ENCODE data around the gene ADGRD1. TPM values are rescaled to one million over a fixed set of nuclear protein-coding genes. Genes with fewer than 3 reads are reported as not detected.

Gene ADGRD1
- total RNA-seq, 1 donor from 2014 or later: 8.4 TPM

GRCh38 chr12:131093971-131094830 lies 140.5 kb downstream of the ADGRD1 start:
- no peaks in the 10 kb centered on the region for H3K27me3 Mint-ChIP-seq (ENCODE audit: low read depth)
- H3K4me1 Mint-ChIP-seq (ENCODE audit: low read depth): peaks cover 24% of the 10 kb centered on the region
- H3K36me3 Mint-ChIP-seq (ENCODE audit: low read depth): no peaks in the 10 kb centered on the region
- intact Hi-C loops (cut with micrococcal nuclease): loop anchor here (2.0 to 5.0 kb wide), 3 partner anchors 13 to 513 kb away; partner anchors contain the start of gene RAN
- H3K27ac Mint-ChIP-seq: peak overlapping the region; percentile 23
- DNase-seq (ENCODE audit: low spot score): no peak
- H3K9me3 Mint-ChIP-seq: no peaks in the 10 kb centered on the region
- no peak overlapping the region for H3K4me3 Mint-ChIP-seq (ENCODE audit: low read depth)

DNA sequence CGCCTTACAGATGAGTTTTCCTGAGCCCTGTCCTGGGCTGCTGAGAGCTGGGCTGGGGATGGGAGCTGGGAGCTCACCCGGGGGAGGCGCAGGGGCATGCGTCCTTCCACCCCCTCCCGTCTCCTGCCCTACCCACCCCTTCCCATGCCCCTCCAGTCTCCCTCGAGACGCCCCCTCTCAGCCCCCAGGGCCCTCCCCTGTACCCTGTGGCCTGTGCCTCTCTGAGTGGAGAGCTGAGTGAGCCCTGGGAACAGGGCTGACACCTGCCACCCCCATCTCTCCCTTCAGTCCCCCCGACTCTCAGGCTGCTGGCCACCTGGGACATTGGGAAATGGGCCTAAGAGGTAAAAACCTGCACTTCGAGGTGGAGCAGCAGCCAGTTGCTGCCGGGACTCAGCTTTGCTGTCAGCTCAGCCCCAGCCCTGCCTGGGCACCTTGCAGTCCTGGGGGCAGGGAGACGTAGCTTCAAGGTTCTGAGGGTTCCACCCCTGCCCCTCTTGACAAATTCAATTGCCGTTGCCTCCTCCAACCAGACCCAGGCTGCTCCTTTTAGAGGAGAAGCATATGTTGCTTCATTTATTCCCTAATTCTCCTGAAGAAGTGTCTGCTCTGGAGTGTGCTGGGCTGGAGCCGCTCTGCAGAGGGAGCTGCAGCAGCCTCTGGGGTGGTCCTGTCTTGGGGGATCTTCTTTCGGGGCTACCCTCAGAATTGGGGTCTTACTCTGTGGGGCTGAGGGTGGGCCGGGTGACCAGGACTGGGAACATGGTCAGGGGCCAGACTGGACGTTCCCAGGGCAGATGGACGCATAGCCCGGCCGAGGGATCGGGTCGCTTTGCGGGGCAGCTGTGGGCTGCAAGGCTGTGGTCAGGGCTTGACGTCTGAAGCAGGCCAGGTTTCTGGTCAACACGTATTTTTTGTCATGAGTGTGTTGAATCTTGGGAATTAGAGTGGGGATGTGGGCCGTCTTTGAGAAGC lies 141.4 kb downstream of the ADGRD1 start:
- DNase-seq (ENCODE audit: low spot score): no peak
- no peaks in the 10 kb centered on the region for H3K27me3 Mint-ChIP-seq (ENCODE audit: low read depth)
- no peaks in the 10 kb centered on the region for H3K9me3 Mint-ChIP-seq
- intact Hi-C loops (cut with micrococcal nuclease): loop anchor here (5.0 kb wide), 2 partner anchors 223 to 512 kb away; partner anchors contain the start of gene RAN
- no peak overlapping the region for H3K27ac Mint-ChIP-seq
- H3K4me3 Mint-ChIP-seq (ENCODE audit: low read depth): no peak overlapping the region
- peaks cover 21% of the 10 kb centered on the region for H3K4me1 Mint-ChIP-seq (ENCODE audit: low read depth)
- no peaks in the 10 kb centered on the region for H3K36me3 Mint-ChIP-seq (ENCODE audit: low read depth)

GRCh38 chr12:131095826-131096680 lies 142.3 kb downstream of the ADGRD1 start:
- no peak for DNase-seq (ENCODE audit: low spot score)
- no peaks in the 10 kb centered on the region for H3K36me3 Mint-ChIP-seq (ENCODE audit: low read depth)
- intact Hi-C loops (cut with micrococcal nuclease): no loop called here

DNA sequence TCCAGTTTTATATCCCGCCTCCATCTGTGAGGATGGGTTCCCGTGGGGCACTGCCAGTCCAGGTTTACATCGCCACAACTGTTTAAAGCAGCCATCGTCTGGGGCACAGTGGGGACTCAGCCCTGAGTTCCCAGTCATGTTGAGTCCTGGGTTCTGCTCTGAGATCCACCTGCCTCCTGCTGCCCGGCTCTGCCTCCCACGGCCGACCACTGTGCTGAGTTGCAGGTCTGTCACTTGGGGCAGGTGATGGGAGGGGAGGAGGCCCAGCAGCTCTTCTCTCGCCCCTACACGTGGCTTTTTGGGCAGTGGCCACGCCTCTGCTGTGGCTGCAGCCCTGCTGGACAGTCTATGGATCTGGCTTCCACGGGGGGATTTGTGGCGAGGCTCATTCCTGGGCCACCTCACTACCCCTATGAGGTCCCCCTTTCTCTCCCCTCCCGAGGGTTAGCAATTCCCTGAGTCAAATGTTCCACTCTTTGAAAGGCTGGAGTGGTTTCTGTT lies 143.0 kb downstream of the ADGRD1 start:
- no peak overlapping the region for H3K4me3 Mint-ChIP-seq (ENCODE audit: low read depth)
- intact Hi-C loops (cut with micrococcal nuclease): no loop called here
- no peak overlapping the region for H3K27ac Mint-ChIP-seq
- no peaks in the 10 kb centered on the region for H3K9me3 Mint-ChIP-seq
- H3K36me3 Mint-ChIP-seq (ENCODE audit: low read depth): no peaks in the 10 kb centered on the region
- no peak for DNase-seq (ENCODE audit: low spot score)
- H3K27me3 Mint-ChIP-seq (ENCODE audit: low read depth): no peaks in the 10 kb centered on the region
- peaks cover 10% of the 10 kb centered on the region for H3K4me1 Mint-ChIP-seq (ENCODE audit: low read depth)

More at GRCh38 chr12:131095826-131096680, 142.3 kb downstream of the ADGRD1 start:
- Mint-ChIP-seq H3K9me3 (no peaks in the 10 kb centered on the region), H3K4me3 (ENCODE audit: low read depth) (no peak overlapping the region), H3K27ac (no peak overlapping the region), H3K27me3 (ENCODE audit: low read depth) (no peaks in the 10 kb centered on the region), H3K4me1 (ENCODE audit: low read depth) (peaks cover 14% of the 10 kb centered on the region)

DNA sequence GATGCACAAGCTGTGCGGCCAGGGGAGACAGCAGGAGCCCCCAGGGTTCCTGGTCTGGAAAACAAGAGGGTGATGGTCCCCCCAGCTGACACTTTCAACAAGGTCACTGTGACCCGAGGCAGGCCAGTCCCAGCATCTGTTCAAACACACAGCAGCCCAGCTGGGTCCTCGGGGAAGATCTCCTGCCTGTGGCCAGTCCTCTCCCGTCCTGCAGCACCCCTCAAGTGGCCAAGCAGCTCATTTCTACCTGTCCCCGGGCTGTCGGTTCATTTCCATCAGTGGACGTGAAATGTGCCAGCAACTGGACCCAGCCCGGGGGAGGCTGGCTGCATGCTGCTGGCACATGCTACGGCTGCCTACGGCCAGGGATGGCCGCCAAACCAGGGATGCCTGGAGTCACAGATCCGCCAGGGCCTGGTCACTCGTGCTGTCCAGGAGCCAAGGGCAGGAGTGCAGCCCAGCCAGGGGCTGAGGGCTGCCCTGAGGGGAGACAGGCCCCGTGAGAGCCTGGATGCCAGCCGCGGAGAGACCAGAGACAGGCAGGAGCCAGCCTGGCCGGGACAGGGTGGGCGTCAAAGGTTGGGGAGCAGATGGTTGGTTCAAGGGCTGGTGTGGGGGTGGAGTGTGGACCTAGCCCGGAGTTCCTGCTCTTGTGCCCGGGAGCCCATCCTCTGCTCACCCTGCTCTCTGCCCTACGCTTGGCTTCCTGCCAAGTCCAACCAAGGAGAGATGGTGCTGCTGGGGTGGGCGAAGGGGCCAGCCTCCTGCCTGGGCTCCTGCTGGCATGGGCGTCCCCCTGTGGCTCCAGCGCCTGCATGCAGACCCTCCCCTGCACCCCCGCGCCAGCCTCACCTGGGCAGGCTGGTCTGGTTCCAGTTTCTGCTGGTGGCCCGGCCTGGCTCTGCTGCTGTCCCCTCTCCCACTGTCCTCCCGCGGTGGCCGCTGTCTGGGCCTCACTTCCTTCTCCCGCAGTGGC lies 143.8 kb downstream of the ADGRD1 start:
- Mint-ChIP-seq H3K27me3 (ENCODE audit: low read depth) (no peaks in the 10 kb centered on the region), H3K36me3 (ENCODE audit: low read depth) (no peaks in the 10 kb centered on the region), H3K4me3 (ENCODE audit: low read depth) (no peak overlapping the region), H3K27ac (no peak overlapping the region), H3K9me3 (no peaks in the 10 kb centered on the region), H3K4me1 (ENCODE audit: low read depth) (peaks cover 10% of the 10 kb centered on the region)
- intact Hi-C loops (cut with micrococcal nuclease): no loop called here
- DNase-seq (ENCODE audit: low spot score): no peak

DNA sequence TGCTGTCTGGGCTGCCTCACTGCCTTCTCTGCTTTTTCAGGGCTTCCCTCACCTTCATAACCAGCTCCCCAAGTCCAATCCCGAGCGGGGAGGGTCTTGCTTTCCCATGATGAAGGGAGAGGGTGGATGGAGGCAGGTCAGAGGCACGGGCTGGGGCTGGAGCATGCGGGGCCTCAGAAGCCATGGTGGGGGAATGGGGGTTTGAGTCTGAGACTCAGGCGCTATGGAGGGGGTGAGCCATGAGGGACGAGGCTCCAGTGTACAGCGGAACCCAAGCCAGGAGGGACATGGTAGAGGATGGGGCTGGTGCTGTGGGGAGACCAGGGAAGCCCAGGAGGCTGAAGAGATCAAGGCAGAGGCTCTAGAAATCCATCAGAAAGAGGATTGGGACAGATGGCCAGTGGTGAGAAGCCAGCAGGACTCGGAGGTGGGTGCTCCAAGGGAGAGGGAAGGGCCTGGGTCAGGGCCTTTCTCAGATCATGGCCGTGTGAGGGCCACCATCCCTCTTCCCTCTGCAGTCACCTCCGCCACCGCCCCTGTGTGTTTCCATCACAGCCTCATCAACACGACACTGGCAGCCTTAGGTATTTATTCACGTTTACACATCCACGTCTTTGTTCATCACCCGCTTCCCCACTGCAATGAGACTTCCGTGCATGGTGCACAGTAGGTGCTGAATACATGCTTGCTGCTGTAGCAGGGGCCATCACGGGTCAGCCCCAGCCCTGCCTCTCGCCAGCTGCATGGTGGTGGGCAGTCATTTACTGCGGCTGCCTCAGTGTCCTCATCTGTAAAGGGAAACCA lies 144.7 kb downstream of the ADGRD1 start:
- no peaks in the 10 kb centered on the region for H3K36me3 Mint-ChIP-seq (ENCODE audit: low read depth)
- intact Hi-C loops (cut with micrococcal nuclease): no loop called here
- DNase-seq (ENCODE audit: low spot score): no peak

GRCh38 chr12:131100031-131100674 lies 146.4 kb downstream of the ADGRD1 start:
- H3K9me3 Mint-ChIP-seq: no peaks in the 10 kb centered on the region
- DNase-seq (ENCODE audit: low spot score): no peak
- intact Hi-C loops (cut with micrococcal nuclease): loop anchor here (10.0 kb wide), 2 partner anchors 185 to 355 kb away; no protein-coding TSS in a partner anchor
- H3K4me3 Mint-ChIP-seq (ENCODE audit: low read depth): no peak overlapping the region
- no peaks in the 10 kb centered on the region for H3K27me3 Mint-ChIP-seq (ENCODE audit: low read depth)
- H3K36me3 Mint-ChIP-seq (ENCODE audit: low read depth): no peaks in the 10 kb centered on the region
- peaks cover 7% of the 10 kb centered on the region for H3K4me1 Mint-ChIP-seq (ENCODE audit: low read depth)
- H3K27ac Mint-ChIP-seq: no peak overlapping the region

More for the DNA sequence above, 144.7 kb downstream of the ADGRD1 start:
- Mint-ChIP-seq H3K27me3 (ENCODE audit: low read depth) (no peaks in the 10 kb centered on the region), H3K27ac (no peak overlapping the region), H3K4me3 (ENCODE audit: low read depth) (no peak overlapping the region), H3K9me3 (no peaks in the 10 kb centered on the region), H3K4me1 (ENCODE audit: low read depth) (peaks cover 5% of the 10 kb centered on the region)

- Mint-ChIP-seq H3K9me3 (no peaks in the 10 kb centered on the region), H3K36me3 (ENCODE audit: low read depth) (no peaks in the 10 kb centered on the region), H3K27me3 (ENCODE audit: low read depth) (no peaks in the 10 kb centered on the region), H3K4me1 (ENCODE audit: low read depth) (peaks cover 14% of the 10 kb centered on the region), H3K27ac (no peak overlapping the region), H3K4me3 (ENCODE audit: low read depth) (no peak overlapping the region)
- no peak for DNase-seq (ENCODE audit: low spot score)
- intact Hi-C loops (cut with micrococcal nuclease): loop anchor here (10.0 kb wide), 2 partner anchors 186 to 354 kb away; no protein-coding TSS in a partner anchor
Measured at GRCh38 chr12:131101006-131101405, 147.3 kb downstream of the ADGRD1 start.

DNA sequence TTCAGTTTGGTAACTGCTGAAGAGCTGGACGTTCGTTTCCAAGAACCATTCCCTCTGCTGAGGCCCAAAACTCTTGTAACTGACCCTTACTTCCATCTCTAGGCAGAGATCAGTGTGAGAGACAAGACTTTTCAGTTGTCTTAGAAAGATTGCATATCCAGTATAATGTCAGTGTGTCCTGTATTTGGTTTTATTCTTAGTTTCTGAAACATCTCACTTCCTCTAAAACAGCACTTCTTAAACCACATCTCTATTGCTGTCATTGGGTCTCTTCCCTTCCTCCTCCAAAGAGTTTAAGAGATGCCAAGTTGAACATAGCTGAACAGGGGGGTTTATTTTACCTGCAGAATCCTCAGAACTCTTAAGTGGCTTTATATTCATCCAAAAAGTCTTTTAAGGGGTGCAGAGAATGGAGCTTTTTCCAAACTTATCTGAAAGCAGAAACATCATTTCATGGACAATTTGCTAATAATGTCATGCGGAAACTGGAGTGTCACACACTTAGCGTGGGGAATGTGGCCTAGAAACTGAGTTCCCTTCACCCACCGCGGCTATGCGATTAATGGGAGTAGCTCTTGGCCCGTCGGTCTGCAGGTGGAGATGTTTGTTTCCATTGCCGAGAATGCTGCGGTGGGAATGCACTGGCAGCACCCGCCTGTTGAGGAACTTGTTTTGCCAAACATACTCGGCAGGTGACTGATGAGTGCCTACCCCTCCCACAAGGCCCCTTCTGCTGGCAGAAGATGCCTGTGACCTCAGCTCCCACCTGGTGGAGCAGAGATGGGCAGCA lies 148.2 kb downstream of the ADGRD1 start:
- Mint-ChIP-seq H3K4me3 (ENCODE audit: low read depth) (no peak overlapping the region), H3K27me3 (ENCODE audit: low read depth) (no peaks in the 10 kb centered on the region), H3K9me3 (no peaks in the 10 kb centered on the region), H3K27ac (no peak overlapping the region), H3K4me1 (ENCODE audit: low read depth) (peaks cover 18% of the 10 kb centered on the region), H3K36me3 (ENCODE audit: low read depth) (no peaks in the 10 kb centered on the region)
- intact Hi-C loops (cut with micrococcal nuclease): loop anchor here (10.0 kb wide), 2 partner anchors 187 to 353 kb away; no protein-coding TSS in a partner anchor
- DNase-seq (ENCODE audit: low spot score): no peak
